Measurements from ENCODE around the gene NPFFR1. TPM values are rescaled to one million over a fixed set of nuclear protein-coding genes. Genes with fewer than 3 reads are reported as not detected.

NPFFR1 gene
- total and polyA plus RNA-seq, 10 of the 15 experiments (the other 5 are each of a cell fraction or from before 2014, with no cell fraction given) = 0.03 TPM; not detected in 9

DNA sequence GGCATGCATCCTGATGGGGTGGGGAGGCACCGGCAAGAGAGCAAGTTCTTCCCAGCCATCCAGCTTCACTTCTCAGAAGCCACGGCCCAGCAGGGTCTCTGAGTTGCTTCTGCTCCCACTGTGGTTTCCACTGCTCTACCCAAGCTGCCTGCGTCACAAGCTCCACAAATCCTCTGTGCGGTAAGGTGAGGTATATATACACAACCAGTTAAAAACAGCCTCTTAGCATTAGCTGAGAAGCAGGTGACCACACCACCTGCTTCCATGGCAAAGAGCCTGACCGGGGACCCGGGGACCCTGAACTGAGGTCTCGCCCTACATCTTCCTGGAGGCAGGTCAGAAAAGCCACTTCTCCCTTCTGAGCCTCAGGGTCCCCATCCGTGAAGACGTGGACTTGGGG lies 46.9 kb upstream of the NPFFR1 start:
- Histone ChIP-seq H3K27me3 (replicated peaks in 1 of 2; ENCODE audit: control insufficient read depth in 2 of 2, insufficient read depth in 2 of 2, low read length in 1 of 2) (no peaks in the 10 kb centered on the region), H3K79me2 (ENCODE audit: control insufficient read depth, insufficient read depth, low read length) (0 out of 2 replicates have a peak, but pooled peaks cover 2% of the 10 kb centered on the region), H3K36me3 (ENCODE audit: control insufficient read depth in 2 of 2, insufficient read depth in 2 of 2, low read length in 1 of 2) (peaks cover 0 to 2% of the 10 kb centered on the region in 2 experiments; a peak in 2 of 4 replicates), H3K9me3 (replicated peaks; ENCODE audit: control insufficient read depth, insufficient read depth, low read length) (peaks cover 4% of the 10 kb centered on the region; the same call in 2 of the 3 replicates), H3K4me1 (ENCODE audit: control insufficient read depth, insufficient read depth, low read length) (peaks cover 16% of the 10 kb centered on the region), H4K20me1 (ENCODE audit: control insufficient read depth, insufficient read depth) (no peaks in the 10 kb centered on the region), H3K9ac (ENCODE audit: control insufficient read depth, insufficient read depth, low read length) (no peak overlapping the region), H3K4me2 (ENCODE audit: control insufficient read depth, insufficient read depth) (no peak overlapping the region), H3K27ac (ENCODE audit: control insufficient read depth, insufficient read depth) (no peak overlapping the region), H2AFZ (ENCODE audit: control insufficient read depth, low read depth, low read length) (no peak overlapping the region), H3K4me3 (no peak overlapping the region)
- no TSS peak for BruUV-seq (replicated peaks)
- FAIRE-seq (no peak), ATAC-seq (no peak), DNase-seq (ENCODE audit: low read depth, low spot score) (no peak)
- ChIA-PET POLR2A (no interaction called here), RAD21 (ENCODE audit: unreplicated experiment) (interaction anchor here (0.8 to 1.2 kb wide), 3 partner anchors 24 to 65 kb away, joined by 3 to 5 read pairs (median 5); no protein-coding TSS in a partner anchor), SMC1A (ENCODE audit: uncharacterized antibody, unreplicated experiment) (interaction anchor here (0.8 to 1.1 kb wide), 2 partner anchors 11 to 33 kb away, joined by 3 to 4 read pairs; no protein-coding TSS in a partner anchor), CTCF (interaction anchor here (0.7 to 1.7 kb wide), 6 partner anchors 18 to 125 kb away, joined by 3 to 14 read pairs (median 3); no protein-coding TSS in a partner anchor)
- in situ Hi-C loops (cut with MboI) (no loop called here), intact Hi-C loops (cut with micrococcal nuclease; ENCODE audit: unreplicated experiment) (no loop called here)
- no peak for TF ChIP-seq MYC (IDR thresholded peaks at IDR 0.05; ENCODE audit: insufficient read depth, insufficient read length, insufficient replicate concordance, low read length, severe bottlenecking)
- no peak for TF ChIP-seq JUNB (IDR thresholded peaks at IDR 0.05)
- TF ChIP-seq, protein P1, sequence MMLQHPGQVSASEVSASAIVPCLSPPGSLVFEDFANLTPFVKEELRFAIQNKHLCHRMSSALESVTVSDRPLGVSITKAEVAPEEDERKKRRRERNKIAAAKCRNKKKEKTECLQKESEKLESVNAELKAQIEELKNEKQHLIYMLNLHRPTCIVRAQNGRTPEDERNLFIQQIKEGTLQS (IDR thresholded peaks at IDR 0.05; ENCODE audit: borderline replicate concordance, extremely low read depth, low read depth, low read length) = no peak
- no peak for TF ChIP-seq STAT1 (conservative IDR thresholded peaks at IDR 0.05)
- 89% methylated on average over 9 of the region's 9 CpGs for WGBS (ENCODE audit: insufficient coverage, insufficient replicate concordance, low lambda C conversion rate, missing lambda C conversion rate)

- BruUV-seq (replicated peaks) = no TSS peak
- ChIA-PET RAD21 (ENCODE audit: unreplicated experiment) (interaction anchor here (0.7 to 0.8 kb wide), 2 partner anchors 8 to 64 kb away, joined by 3 read pairs; no protein-coding TSS in a partner anchor), POLR2A (interaction anchor here (1.1 kb wide), 1 partner anchor 109 kb away, joined by 4 read pairs; no protein-coding TSS in a partner anchor), SMC1A (ENCODE audit: uncharacterized antibody, unreplicated experiment) (interaction anchor here (0.6 to 1.3 kb wide), 5 partner anchors 17 to 97 kb away, joined by 3 to 4 read pairs (median 3); no protein-coding TSS in a partner anchor), CTCF (interaction anchor here (0.8 to 1.7 kb wide), 3 partner anchors 35 to 106 kb away, joined by 3 to 14 read pairs (median 3); no protein-coding TSS in a partner anchor)
- H3K4me1 ChIP-seq (ENCODE audit: control insufficient read depth, insufficient read depth, low read length) = peaks cover 29% of the 10 kb centered on the region
- TF ChIP-seq BCL3 (IDR thresholded peaks at IDR 0.05; ENCODE audit: borderline replicate concordance, insufficient read depth, low read depth, low read length, poor library complexity, severe bottlenecking) (peak; percentile 18), KLF5 (IDR thresholded peaks at IDR 0.05; ENCODE audit: partially characterized antibody) (no peak)
- TF ChIP-seq, protein P2, sequence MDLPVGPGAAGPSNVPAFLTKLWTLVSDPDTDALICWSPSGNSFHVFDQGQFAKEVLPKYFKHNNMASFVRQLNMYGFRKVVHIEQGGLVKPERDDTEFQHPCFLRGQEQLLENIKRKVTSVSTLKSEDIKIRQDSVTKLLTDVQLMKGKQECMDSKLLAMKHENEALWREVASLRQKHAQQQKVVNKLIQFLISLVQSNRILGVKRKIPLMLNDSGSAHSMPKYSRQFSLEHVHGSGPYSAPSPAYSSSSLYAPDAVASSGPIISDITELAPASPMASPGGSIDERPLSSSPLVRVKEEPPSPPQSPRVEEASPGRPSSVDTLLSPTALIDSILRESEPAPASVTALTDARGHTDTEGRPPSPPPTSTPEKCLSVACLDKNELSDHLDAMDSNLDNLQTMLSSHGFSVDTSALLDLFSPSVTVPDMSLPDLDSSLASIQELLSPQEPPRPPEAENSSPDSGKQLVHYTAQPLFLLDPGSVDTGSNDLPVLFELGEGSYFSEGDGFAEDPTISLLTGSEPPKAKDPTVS (IDR thresholded peaks at IDR 0.05; ENCODE audit: low read depth, low read length) = no peak
- FAIRE-seq (no peak), DNase-seq (ENCODE audit: low read depth, low spot score) (no peak), ATAC-seq (no peak)
- H3K9me3 ChIP-seq (replicated peaks; ENCODE audit: control insufficient read depth, insufficient read depth, low read length) = peaks cover 4% of the 10 kb centered on the region; the same call in 2 of the 3 replicates
- H3K4me3 ChIP-seq = no peak overlapping the region
- H3K36me3 ChIP-seq (ENCODE audit: control insufficient read depth in 2 of 2, insufficient read depth in 2 of 2, low read length in 1 of 2) = peaks cover 0 to 2% of the 10 kb centered on the region in 2 experiments; a peak in 3 of 4 replicates
- in situ Hi-C loops (cut with MboI) (no loop called here), intact Hi-C loops (cut with micrococcal nuclease; ENCODE audit: unreplicated experiment) (no loop called here)
- H3K27me3 ChIP-seq (replicated peaks in 1 of 2; ENCODE audit: control insufficient read depth in 2 of 2, insufficient read depth in 2 of 2, low read length in 1 of 2) = no peaks in the 10 kb centered on the region
- H3K4me2 ChIP-seq (ENCODE audit: control insufficient read depth, insufficient read depth) = no peak overlapping the region
- no peak overlapping the region for H2AFZ ChIP-seq (ENCODE audit: control insufficient read depth, low read depth, low read length)
- no peak overlapping the region for H3K27ac ChIP-seq (ENCODE audit: control insufficient read depth, insufficient read depth)
- 100% methylated on average over 4 of the region's 4 CpGs for WGBS (ENCODE audit: insufficient coverage, insufficient replicate concordance, low lambda C conversion rate, missing lambda C conversion rate)
- 0 out of 2 replicates have a peak, but pooled peaks cover 2% of the 10 kb centered on the region for H3K79me2 ChIP-seq (ENCODE audit: control insufficient read depth, insufficient read depth, low read length)
- H3K9ac ChIP-seq (ENCODE audit: control insufficient read depth, insufficient read depth, low read length) = no peak overlapping the region
- H4K20me1 ChIP-seq (ENCODE audit: control insufficient read depth, insufficient read depth) = no peaks in the 10 kb centered on the region
These were observed 45.2 kb upstream of the NPFFR1 start for GRCh38 chr10:70328967-70329366.
